Measurements from ENCODE around the gene ZMYND15.

Gene ZMYND15

GRCh38 chr17:4704991-4705390, 34.6 kb upstream of the ZMYND15 start:
- TF ChIP-seq, protein P1, sequence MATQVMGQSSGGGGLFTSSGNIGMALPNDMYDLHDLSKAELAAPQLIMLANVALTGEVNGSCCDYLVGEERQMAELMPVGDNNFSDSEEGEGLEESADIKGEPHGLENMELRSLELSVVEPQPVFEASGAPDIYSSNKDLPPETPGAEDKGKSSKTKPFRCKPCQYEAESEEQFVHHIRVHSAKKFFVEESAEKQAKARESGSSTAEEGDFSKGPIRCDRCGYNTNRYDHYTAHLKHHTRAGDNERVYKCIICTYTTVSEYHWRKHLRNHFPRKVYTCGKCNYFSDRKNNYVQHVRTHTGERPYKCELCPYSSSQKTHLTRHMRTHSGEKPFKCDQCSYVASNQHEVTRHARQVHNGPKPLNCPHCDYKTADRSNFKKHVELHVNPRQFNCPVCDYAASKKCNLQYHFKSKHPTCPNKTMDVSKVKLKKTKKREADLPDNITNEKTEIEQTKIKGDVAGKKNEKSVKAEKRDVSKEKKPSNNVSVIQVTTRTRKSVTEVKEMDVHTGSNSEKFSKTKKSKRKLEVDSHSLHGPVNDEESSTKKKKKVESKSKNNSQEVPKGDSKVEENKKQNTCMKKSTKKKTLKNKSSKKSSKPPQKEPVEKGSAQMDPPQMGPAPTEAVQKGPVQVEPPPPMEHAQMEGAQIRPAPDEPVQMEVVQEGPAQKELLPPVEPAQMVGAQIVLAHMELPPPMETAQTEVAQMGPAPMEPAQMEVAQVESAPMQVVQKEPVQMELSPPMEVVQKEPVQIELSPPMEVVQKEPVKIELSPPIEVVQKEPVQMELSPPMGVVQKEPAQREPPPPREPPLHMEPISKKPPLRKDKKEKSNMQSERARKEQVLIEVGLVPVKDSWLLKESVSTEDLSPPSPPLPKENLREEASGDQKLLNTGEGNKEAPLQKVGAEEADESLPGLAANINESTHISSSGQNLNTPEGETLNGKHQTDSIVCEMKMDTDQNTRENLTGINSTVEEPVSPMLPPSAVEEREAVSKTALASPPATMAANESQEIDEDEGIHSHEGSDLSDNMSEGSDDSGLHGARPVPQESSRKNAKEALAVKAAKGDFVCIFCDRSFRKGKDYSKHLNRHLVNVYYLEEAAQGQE (IDR thresholded peaks at IDR 0.05; ENCODE audit: insufficient replicate concordance, low read depth): no peak
- no peak for TF ChIP-seq GABPA (IDR thresholded peaks at IDR 0.05; ENCODE audit: low read depth)
- TF ChIP-seq, protein P2, sequence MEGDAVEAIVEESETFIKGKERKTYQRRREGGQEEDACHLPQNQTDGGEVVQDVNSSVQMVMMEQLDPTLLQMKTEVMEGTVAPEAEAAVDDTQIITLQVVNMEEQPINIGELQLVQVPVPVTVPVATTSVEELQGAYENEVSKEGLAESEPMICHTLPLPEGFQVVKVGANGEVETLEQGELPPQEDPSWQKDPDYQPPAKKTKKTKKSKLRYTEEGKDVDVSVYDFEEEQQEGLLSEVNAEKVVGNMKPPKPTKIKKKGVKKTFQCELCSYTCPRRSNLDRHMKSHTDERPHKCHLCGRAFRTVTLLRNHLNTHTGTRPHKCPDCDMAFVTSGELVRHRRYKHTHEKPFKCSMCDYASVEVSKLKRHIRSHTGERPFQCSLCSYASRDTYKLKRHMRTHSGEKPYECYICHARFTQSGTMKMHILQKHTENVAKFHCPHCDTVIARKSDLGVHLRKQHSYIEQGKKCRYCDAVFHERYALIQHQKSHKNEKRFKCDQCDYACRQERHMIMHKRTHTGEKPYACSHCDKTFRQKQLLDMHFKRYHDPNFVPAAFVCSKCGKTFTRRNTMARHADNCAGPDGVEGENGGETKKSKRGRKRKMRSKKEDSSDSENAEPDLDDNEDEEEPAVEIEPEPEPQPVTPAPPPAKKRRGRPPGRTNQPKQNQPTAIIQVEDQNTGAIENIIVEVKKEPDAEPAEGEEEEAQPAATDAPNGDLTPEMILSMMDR (IDR thresholded peaks at IDR 0.05; ENCODE audit: insufficient read depth, low read length): no peak
- no peak for TF ChIP-seq POLR2AphosphoS5 (IDR thresholded peaks at IDR 0.05; ENCODE audit: low read depth)
- TF ChIP-seq SPI1 (IDR thresholded peaks at IDR 0.05; ENCODE audit: borderline replicate concordance, low read depth): no peak
- no peak overlapping the region for H3K4me3 ChIP-seq (replicated peaks; ENCODE audit: insufficient read depth, low read length)
- no peak overlapping the region for H3K27ac ChIP-seq (replicated peaks)
- H3K27me3 ChIP-seq (ENCODE audit: insufficient read depth, poor library complexity, severe bottlenecking): no peaks in the 10 kb centered on the region
- DNase-seq (ENCODE audit: low read depth in 1 of 2, low spot score in 1 of 2): no peak

- TF ChIP-seq SPI1 (IDR thresholded peaks at IDR 0.05; ENCODE audit: borderline replicate concordance, low read depth): no peak
- no peak for TF ChIP-seq GABPA (IDR thresholded peaks at IDR 0.05; ENCODE audit: low read depth)
- TF ChIP-seq, protein P2 (IDR thresholded peaks at IDR 0.05; ENCODE audit: insufficient read depth, low read length): no peak
- no peak for TF ChIP-seq POLR2AphosphoS5 (IDR thresholded peaks at IDR 0.05; ENCODE audit: low read depth)
- TF ChIP-seq, protein P1 (IDR thresholded peaks at IDR 0.05; ENCODE audit: insufficient replicate concordance, low read depth): no peak
- DNase-seq (ENCODE audit: low read depth in 1 of 2, low spot score in 1 of 2): no peak
Measured at GRCh38 chr17:4706121-4706520, 33.5 kb upstream of the ZMYND15 start.

DNA sequence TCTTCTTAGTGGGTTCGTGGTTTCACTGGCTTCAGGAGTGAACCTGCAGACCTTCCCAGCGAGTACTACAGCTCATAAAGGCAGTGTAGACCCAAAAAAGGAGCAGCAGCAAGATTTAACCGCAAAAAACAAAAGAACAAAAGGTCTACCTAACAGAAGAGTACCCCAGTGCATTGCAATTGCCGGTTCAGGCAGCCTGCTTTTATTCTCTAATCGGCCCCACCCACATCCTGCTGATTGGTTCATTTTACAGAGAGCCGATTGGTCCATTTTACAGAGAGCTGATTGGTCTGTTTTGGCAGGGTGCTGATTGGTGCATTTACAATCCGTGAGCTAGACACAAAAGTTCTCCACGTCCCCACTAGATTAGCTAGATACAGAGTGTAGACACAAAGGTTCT, 31.2 kb upstream of the ZMYND15 start:
- Histone ChIP-seq H3K27ac (replicated peaks) (no peak overlapping the region), H3K4me3 (replicated peaks; ENCODE audit: insufficient read depth, low read length) (no peak overlapping the region), H3K27me3 (ENCODE audit: insufficient read depth, poor library complexity, severe bottlenecking) (no peaks in the 10 kb centered on the region)
- TF ChIP-seq, protein P2 (IDR thresholded peaks at IDR 0.05; ENCODE audit: insufficient read depth, low read length): no peak
- TF ChIP-seq SPI1 (IDR thresholded peaks at IDR 0.05; ENCODE audit: borderline replicate concordance, low read depth): no peak
- DNase-seq (ENCODE audit: low read depth in 1 of 2, low spot score in 1 of 2): peak in 1 of 2 experiments; percentile 24

More at GRCh38 chr17:4706121-4706520, 33.5 kb upstream of the ZMYND15 start:
- Histone ChIP-seq H3K4me3 (replicated peaks; ENCODE audit: insufficient read depth, low read length) (no peak overlapping the region), H3K27ac (replicated peaks) (no peak overlapping the region), H3K27me3 (ENCODE audit: insufficient read depth, poor library complexity, severe bottlenecking) (no peaks in the 10 kb centered on the region)
